NCI-H460 (cell line): Measurements from ENCODE around the gene IL15. TPM values are rescaled to one million over a fixed set of nuclear protein-coding genes. Genes with fewer than 3 reads are reported as not detected.
A peak's percentile ranks its signal among the peaks of the same experiment; 100 is the strongest.
"Not testable (repeated sequence)": the region's sequence is repeated elsewhere in the genome, so short reads cannot be mapped to it uniquely, and the experiment has no call there.

Experiments
- DNase-seq: peaks from one replicate; pipeline ENCODE4 v3.0.0-alpha.2; 2016; ENCODE audit warnings: low read depth; ENCODE audit errors: extremely low read depth
- total RNA-seq: library from RNA; depleted of rRNA; stranded (reverse); fragments of >200 nt; shearing (Covaris generic); gene quantifications from 2 replicates; pipeline ENCODE4 v1.2.3, GENCODE V29; 2014

The IL15 gene
- total RNA-seq, 1 experiment from 2014 or later: 5.9 TPM

GRCh38 chr4:141692081-141692480, 55.7 kb downstream of the IL15 start:
- DNase-seq: no peak

GRCh38 chr4:141697116-141697515, 60.7 kb downstream of the IL15 start:
- no peak for DNase-seq

- DNase-seq: no peak
Measured at GRCh38 chr4:141702472-141703182, 66.2 kb downstream of the IL15 start.

- no peak for DNase-seq
Measured at GRCh38 chr4:141703497-141703896, 67.1 kb downstream of the IL15 start.

GRCh38 chr4:141705048-141705746, 68.8 kb downstream of the IL15 start:
- no peak for DNase-seq

- no peak for DNase-seq
Measured at GRCh38 chr4:141705747-141706377, 69.5 kb downstream of the IL15 start.

- DNase-seq: no peak
Measured at GRCh38 chr4:141706445-141706844, 70.1 kb downstream of the IL15 start.

GRCh38 chr4:141711211-141711610, 74.8 kb downstream of the IL15 start:
- peak; percentile 1 for DNase-seq

- no peak for DNase-seq
Measured at GRCh38 chr4:141713185-141713584, 76.8 kb downstream of the IL15 start.

- no peak for DNase-seq
Measured at GRCh38 chr4:141713771-141714445, 77.5 kb downstream of the IL15 start.

GRCh38 chr4:141719585-141719984, 83.2 kb downstream of the IL15 start:
- DNase-seq: no peak

- DNase-seq: no peak
Measured at GRCh38 chr4:141721174-141721573, 84.8 kb downstream of the IL15 start.

GRCh38 chr4:141724646-141725045, 88.3 kb downstream of the IL15 start:
- no peak for DNase-seq

- no peak for DNase-seq
Measured at GRCh38 chr4:141727420-141727819, 91.0 kb downstream of the IL15 start.

GRCh38 chr4:141730805-141731204, 94.4 kb downstream of the IL15 start:
- no peak for DNase-seq

GRCh38 chr4:141731481-141731880, 95.1 kb downstream of the IL15 start:
- no peak for DNase-seq

- DNase-seq: no peak
Measured at GRCh38 chr4:141739636-141740035, 103.3 kb downstream of the IL15 start.

- DNase-seq: no peak
Measured at GRCh38 chr4:141746026-141746425, 109.6 kb downstream of the IL15 start.

GRCh38 chr4:141751806-141752205, 115.4 kb downstream of the IL15 start:
- not testable (repeated sequence) for DNase-seq

GRCh38 chr4:141757287-141757686, 120.9 kb downstream of the IL15 start:
- DNase-seq: no peak

GRCh38 chr4:141759796-141760425, 123.5 kb downstream of the IL15 start:
- DNase-seq: no peak
